GDM1 (cell line): ENCODE measurements around the gene ZBTB21.
"Not testable (repeated sequence)": the region's sequence is repeated elsewhere in the genome, so short reads cannot be mapped to it uniquely, and the experiment has no call there.

Experiments
- DNase-seq: peaks from one replicate; lab custom pipeline; 2025; lab: John Stamatoyannopoulos, UW

The ZBTB21 gene

GRCh38 chr21:42019101-42019605 lies 9.0 kb upstream of the ZBTB21 start:
- DNase-seq = no peak

GRCh38 chr21:42017022-42017421 lies 6.9 kb upstream of the ZBTB21 start:
- DNase-seq = no peak

GRCh38 chr21:42016364-42016985 lies 6.3 kb upstream of the ZBTB21 start:
- no peak for DNase-seq

- DNase-seq = no peak
Observed at GRCh38 chr21:42013931-42014330, 3.8 kb upstream of the ZBTB21 start.

GRCh38 chr21:42013376-42013775 lies 3.2 kb upstream of the ZBTB21 start:
- no peak for DNase-seq

- no peak for DNase-seq
Observed at GRCh38 chr21:42012763-42013329, 2.7 kb upstream of the ZBTB21 start.

- DNase-seq = no peak
Observed at GRCh38 chr21:42012344-42012743, 2.2 kb upstream of the ZBTB21 start.

- DNase-seq = no peak
Observed at GRCh38 chr21:42010507-42011495, 641 bp upstream of the ZBTB21 start.

GRCh38 chr21:42009018-42009830 lies 936 bp downstream of the ZBTB21 start:
- DNase-seq = no peak

- DNase-seq = no peak
Observed at GRCh38 chr21:42007356-42007940, 2.7 kb downstream of the ZBTB21 start.

GRCh38 chr21:42006765-42007164 lies 3.4 kb downstream of the ZBTB21 start:
- no peak for DNase-seq

GRCh38 chr21:42004406-42005199 lies 5.6 kb downstream of the ZBTB21 start:
- no peak for DNase-seq

GRCh38 chr21:42003051-42003461 lies 7.1 kb downstream of the ZBTB21 start:
- peak; percentile 22 for DNase-seq

- no peak for DNase-seq
Observed at GRCh38 chr21:42002421-42002958, 7.7 kb downstream of the ZBTB21 start.

- DNase-seq = no peak
Observed at GRCh38 chr21:42001781-42002180, 8.4 kb downstream of the ZBTB21 start.

- DNase-seq = no peak
Observed at GRCh38 chr21:42000908-42001307, 9.3 kb downstream of the ZBTB21 start.

- DNase-seq = no peak
Observed at GRCh38 chr21:41997657-41998056, 12.5 kb downstream of the ZBTB21 start.

GRCh38 chr21:41995577-41995976 lies 14.6 kb downstream of the ZBTB21 start:
- DNase-seq = no peak

GRCh38 chr21:41994613-41995012 lies 15.5 kb downstream of the ZBTB21 start:
- DNase-seq = not testable (repeated sequence)

- no peak for DNase-seq
Observed at GRCh38 chr21:41993744-41994143, 16.4 kb downstream of the ZBTB21 start.
